Tibial nerve (tissue), 3 donors: ENCODE measurements around the gene C1orf115.

ENCODE experiments used
- POLR2A ChIP-seq, 2 donors: fragments of 450-650 bp; IDR thresholded peaks; one replicate each; pipeline ENCODE4 v1.6.1; 2017; ENCODE audit warnings: antibody characterized with exemption in 2 of 2, mild to moderate bottlenecking in 2 of 2, moderate library complexity in 2 of 2
- TF ChIP-seq, protein P1 (sequence below), 5 experiments: fragments of 200-600 bp in 3 of 5; fragments of 450-650 bp in 2 of 5; sonication (generic) in 3 of 5; IDR thresholded peaks; one replicate each; pipeline ENCODE4 v1.5.1; 2016 to 2019; ENCODE audit warnings: antibody characterized with exemption in 5 of 5, mild to moderate bottlenecking in 3 of 5, moderate library complexity in 2 of 5

DNA sequence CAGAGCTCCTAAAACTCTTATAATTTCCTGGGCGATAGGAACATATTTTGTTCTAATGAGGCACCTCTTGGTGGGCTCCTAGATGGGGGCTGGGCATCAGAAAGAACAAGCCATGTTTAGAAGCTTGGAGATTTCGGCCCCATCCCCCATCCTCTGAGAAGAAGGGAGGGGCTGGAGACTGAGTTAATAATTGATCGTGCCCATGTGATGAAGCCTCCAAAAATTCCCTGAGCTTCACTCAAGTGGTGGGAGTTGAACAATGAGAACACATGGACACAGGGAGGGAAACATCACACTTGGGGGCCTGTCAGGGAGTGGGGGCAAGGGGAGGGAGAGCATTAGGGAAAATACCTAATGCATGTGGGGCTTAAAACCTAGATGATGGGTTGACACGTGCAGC is 18.1 kb downstream of the C1orf115 start:
- TF ChIP-seq, protein P1, sequence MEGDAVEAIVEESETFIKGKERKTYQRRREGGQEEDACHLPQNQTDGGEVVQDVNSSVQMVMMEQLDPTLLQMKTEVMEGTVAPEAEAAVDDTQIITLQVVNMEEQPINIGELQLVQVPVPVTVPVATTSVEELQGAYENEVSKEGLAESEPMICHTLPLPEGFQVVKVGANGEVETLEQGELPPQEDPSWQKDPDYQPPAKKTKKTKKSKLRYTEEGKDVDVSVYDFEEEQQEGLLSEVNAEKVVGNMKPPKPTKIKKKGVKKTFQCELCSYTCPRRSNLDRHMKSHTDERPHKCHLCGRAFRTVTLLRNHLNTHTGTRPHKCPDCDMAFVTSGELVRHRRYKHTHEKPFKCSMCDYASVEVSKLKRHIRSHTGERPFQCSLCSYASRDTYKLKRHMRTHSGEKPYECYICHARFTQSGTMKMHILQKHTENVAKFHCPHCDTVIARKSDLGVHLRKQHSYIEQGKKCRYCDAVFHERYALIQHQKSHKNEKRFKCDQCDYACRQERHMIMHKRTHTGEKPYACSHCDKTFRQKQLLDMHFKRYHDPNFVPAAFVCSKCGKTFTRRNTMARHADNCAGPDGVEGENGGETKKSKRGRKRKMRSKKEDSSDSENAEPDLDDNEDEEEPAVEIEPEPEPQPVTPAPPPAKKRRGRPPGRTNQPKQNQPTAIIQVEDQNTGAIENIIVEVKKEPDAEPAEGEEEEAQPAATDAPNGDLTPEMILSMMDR (IDR thresholded peaks at IDR 0.05) = no peak
- no peak for TF ChIP-seq POLR2A (IDR thresholded peaks at IDR 0.05)
